Measurements from ENCODE around the gene KCND2. TPM values are rescaled to one million over a fixed set of nuclear protein-coding genes. Genes with fewer than 3 reads are reported as not detected.

KCND2 gene
- total RNA-seq, 4 donors from 2014 or later, result 0.96 to 3.8 (median 1.7) TPM

DNA sequence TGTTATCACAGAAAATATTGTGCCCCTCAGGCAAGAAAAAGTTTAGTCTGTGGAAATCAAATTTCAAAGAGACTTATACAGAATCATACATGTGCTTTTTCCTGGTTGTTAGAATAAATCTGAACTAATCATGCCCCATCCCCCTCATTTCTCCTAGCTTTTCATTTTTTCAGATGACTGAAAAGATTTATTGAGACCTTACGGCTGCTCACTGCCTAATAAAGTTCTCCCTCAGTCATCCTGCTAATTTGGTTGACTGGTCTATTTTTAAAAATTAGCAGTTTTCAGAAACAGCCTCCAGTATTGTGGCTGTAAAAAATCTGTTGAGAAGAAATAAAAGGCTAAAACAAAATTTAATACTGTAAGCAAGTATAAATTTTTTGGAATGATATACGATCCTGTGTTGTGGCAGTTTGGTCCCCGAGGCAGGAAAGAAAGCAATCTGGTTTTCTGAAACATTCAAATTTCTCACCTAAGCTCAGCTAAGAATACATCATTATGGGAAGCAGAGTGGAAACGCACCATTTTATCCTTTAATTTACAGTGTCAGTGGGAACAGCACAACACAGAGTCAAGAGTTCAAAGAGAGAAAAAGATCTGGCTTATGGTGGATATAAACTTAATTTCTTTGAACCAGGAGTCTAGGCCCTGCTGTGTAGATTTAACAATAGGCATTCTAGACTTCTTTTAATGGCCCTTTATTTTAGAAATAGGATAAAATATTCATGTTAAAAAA, 144.4 kb downstream of the KCND2 start:
- DNase-seq (ENCODE audit: low spot score), result no peak
- TF ChIP-seq, protein P1, sequence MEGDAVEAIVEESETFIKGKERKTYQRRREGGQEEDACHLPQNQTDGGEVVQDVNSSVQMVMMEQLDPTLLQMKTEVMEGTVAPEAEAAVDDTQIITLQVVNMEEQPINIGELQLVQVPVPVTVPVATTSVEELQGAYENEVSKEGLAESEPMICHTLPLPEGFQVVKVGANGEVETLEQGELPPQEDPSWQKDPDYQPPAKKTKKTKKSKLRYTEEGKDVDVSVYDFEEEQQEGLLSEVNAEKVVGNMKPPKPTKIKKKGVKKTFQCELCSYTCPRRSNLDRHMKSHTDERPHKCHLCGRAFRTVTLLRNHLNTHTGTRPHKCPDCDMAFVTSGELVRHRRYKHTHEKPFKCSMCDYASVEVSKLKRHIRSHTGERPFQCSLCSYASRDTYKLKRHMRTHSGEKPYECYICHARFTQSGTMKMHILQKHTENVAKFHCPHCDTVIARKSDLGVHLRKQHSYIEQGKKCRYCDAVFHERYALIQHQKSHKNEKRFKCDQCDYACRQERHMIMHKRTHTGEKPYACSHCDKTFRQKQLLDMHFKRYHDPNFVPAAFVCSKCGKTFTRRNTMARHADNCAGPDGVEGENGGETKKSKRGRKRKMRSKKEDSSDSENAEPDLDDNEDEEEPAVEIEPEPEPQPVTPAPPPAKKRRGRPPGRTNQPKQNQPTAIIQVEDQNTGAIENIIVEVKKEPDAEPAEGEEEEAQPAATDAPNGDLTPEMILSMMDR (IDR thresholded peaks at IDR 0.05), result no peak
- no peak for ATAC-seq (ENCODE audit: low FRiP score)

DNA sequence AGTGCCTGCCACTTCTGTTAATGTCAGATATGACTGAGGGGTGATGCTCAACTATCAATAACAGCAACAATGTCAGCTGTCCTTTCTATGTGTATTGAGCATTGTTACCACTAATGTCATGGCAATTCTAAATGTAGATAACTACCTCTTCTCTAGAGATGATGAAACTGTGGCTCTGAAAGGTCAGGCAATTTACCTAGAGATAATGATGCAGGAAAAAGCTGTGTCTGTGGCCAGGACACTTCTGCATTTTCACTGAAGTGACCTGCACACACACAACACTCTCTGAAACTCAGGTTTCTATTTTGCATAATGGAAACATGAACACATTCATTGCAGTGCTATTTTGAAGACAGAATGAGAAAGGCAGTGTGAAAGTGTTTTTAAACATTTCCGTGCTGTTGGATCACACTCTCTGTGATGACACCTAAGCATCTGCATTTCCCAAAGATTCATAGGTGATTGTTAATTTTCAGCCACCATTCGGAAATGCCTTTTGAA, 148.2 kb downstream of the KCND2 start:
- DNase-seq (ENCODE audit: low spot score) (no peak), ATAC-seq (ENCODE audit: low FRiP score) (no peak)
- TF ChIP-seq, protein P1 (IDR thresholded peaks at IDR 0.05), result no peak

DNA sequence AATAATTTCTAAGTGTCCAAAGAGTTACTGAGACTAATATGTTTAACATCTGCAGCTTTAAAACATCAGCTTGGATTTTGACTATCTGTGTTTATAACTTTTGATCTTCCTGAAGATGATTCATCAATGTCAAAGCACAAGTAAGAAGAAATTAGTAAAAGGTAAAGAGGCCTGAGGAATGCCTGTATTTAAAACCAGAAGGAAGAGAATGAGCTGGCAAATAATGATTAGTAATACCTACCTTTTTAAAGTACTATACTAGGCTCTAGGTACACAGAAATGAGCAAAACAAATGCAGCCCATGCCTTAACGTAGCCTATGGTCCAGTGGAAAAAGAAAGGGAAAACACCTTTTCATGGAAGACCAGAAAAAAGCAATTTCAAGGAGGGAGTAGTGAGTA, 158.0 kb downstream of the KCND2 start:
- ATAC-seq (ENCODE audit: low FRiP score) (no peak), DNase-seq (ENCODE audit: low spot score) (no peak)
- TF ChIP-seq, protein P1 (IDR thresholded peaks at IDR 0.05), result no peak

DNA sequence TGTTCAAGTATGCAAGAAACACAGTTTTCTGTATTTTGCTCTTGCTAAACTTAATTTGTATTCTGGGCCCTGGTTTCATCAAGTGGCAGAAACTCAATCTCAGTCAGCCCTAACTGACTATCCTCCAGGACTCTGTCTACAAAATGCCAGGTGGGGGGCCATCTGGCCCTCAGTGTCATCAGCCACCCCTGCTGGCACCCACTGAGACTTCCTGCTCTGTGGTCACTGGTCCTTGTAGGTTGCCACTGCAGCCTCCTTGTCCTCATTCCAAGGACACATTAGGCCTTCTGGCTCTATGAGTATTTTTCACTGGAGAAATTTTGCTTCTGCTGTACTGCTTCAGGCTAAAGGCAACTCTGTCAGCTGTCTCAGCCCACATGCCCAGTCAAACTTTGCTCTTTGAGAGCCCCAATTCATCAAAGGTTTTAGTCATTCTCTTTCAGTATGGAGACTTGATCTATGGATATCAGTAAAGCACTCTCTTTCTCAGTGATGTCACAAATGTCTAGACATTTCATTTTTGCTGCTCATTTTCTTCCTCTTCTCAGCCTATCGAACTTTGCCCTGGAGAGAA, 163.6 kb downstream of the KCND2 start:
- TF ChIP-seq, protein P1 (IDR thresholded peaks at IDR 0.05), result no peak
- ATAC-seq (ENCODE audit: low FRiP score), result no peak
- no peak for DNase-seq (ENCODE audit: low spot score)

DNA sequence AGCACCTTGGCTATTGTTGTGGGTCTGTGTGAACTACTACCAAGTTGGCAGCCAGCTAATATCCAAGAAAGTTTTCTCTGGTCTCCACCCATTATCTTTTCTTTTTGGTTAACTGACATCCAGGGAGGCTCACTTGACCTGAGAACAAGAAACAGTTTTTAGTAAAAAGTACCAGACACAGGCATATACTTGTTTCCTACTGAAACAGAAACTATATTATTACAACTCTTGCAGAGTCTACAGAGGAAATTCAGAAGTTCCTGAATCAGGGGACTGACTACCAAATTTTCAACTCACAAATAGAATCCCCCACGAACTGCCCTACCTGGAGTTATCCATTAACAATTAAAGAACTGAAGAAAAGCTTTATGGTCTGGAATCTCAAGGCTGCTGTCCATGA, 168.9 kb downstream of the KCND2 start:
- no peak for ATAC-seq (ENCODE audit: low FRiP score)
- no peak for DNase-seq (ENCODE audit: low spot score)
- TF ChIP-seq, protein P1 (IDR thresholded peaks at IDR 0.05), result no peak

DNA sequence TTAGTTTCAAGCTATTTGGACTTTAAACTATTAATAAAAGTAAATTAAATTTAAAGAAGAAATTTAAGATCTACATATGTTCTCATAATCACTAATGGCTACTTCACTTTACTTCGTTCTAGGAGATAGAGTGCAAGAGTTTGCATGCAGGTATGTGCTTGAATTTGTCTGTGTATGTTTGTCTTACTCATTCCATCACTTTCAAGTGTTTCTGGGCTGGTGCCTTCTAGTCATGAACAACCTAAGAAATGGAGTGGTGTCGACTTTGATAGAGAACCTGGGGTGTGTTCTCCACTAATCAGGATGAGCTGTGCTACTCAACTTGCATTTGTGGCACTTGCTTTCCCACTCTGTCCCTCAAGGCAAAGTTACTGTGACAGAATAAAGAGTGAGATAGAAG, 169.9 kb downstream of the KCND2 start:
- no peak for DNase-seq (ENCODE audit: low spot score)
- no peak for ATAC-seq (ENCODE audit: low FRiP score)
- TF ChIP-seq, protein P1 (IDR thresholded peaks at IDR 0.05), result no peak

DNA sequence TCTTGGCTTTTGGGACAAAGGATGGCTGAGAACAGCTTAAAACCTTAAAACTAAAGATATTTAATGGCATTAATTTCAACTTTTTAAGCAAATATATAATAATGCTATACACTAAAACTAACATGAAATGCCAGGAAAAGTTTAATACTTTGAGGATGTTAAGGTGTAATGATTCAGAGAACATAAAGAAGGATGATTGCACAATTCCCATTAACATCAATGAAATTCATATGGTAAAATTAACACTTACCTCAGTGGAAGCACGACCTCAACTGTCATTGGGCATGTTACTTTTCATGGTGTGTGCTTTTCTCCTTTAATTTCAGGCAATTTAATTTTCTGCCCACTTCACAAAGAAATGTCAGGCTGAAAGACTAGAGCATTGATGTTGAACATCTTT, 171.7 kb downstream of the KCND2 start:
- ATAC-seq (ENCODE audit: low FRiP score), result no peak
- no peak for DNase-seq (ENCODE audit: low spot score)
- TF ChIP-seq, protein P1 (IDR thresholded peaks at IDR 0.05), result no peak
